Lung (tissue), 12 donors: Measurements from ENCODE around the gene COBL. TPM values are rescaled to one million over a fixed set of nuclear protein-coding genes. Genes with fewer than 3 reads are reported as not detected.

Source experiments
- ATAC-seq: fragments of 200-7000 bp; cut with Tn5 transposase; one replicate; pipeline ENCODE4 v1.9.1; 2020; ENCODE audit warnings: moderate number of reproducible peaks; ENCODE audit not compliant: insufficient read depth, low FRiP score
- DNase-seq, 3 donors: peaks; one replicate each; pipeline ENCODE4 v3.0.0-alpha.2; 2013 to 2017
- H3K27ac ChIP-seq, 2 donors: one replicate each; pipeline ENCODE4 v1.5.1; 2013; ENCODE audit warnings: mild to moderate bottlenecking in 2 of 2, moderate library complexity in 2 of 2, control low read depth in 1 of 2, inconsistent platforms in 1 of 2, low read depth in 1 of 2, low read length in 1 of 2
- H3K27me3 ChIP-seq, 3 donors: one replicate each; pipeline ENCODE4 v1.5.1; 2013; ENCODE audit warnings: low read length in 2 of 3; ENCODE audit not compliant: control insufficient read depth in 3 of 3, insufficient read depth in 3 of 3
- H3K36me3 ChIP-seq, 4 donors: one replicate each; pipeline ENCODE4 v1.5.1; 2013; ENCODE audit warnings: low read length in 4 of 4, mild to moderate bottlenecking in 1 of 4, moderate library complexity in 1 of 4; ENCODE audit not compliant: control insufficient read depth in 4 of 4, insufficient read depth in 4 of 4
- H3K4me1 ChIP-seq, 5 donors: one replicate each; pipeline ENCODE4 v1.5.1; 2013; ENCODE audit warnings: low read length in 5 of 5, mild to moderate bottlenecking in 2 of 5, moderate library complexity in 1 of 5; ENCODE audit not compliant: control insufficient read depth in 5 of 5, insufficient read depth in 5 of 5
- H3K4me3 ChIP-seq: one replicate; pipeline ENCODE4 v1.5.1; 2013; ENCODE audit warnings: mild to moderate bottlenecking, control low read depth, moderate library complexity
- H3K9ac ChIP-seq, 2 donors: one replicate each; pipeline ENCODE4 v1.5.1; 2013; ENCODE audit warnings: low read length in 2 of 2, control low read depth in 1 of 2; ENCODE audit not compliant: insufficient read depth in 1 of 2
- H3K9me3 ChIP-seq, 4 donors: one replicate each; pipeline ENCODE4 v1.5.1; 2013; ENCODE audit warnings: low read length in 3 of 4, mild to moderate bottlenecking in 1 of 4, moderate library complexity in 1 of 4; ENCODE audit not compliant: control insufficient read depth in 4 of 4, insufficient read depth in 3 of 4
- WGBS, 2 donors: extraction: QIAGEN DNeasy Blood & Tissue Kit; methylation state at CpG; one replicate each; pipeline ENCODE4 v1.1.7; 2013; 5-methylcytosine and 5-hydroxymethylcytosine counted together
- polyA plus RNA-seq, 2 donors: library from polyadenylated mRNA; stranded (reverse); fragments of 200-250 nt; gene quantifications; one replicate each; pipeline ENCODE4 v1.2.1, GENCODE V29; 2013
- total RNA-seq, 2 donors: library from RNA; depleted of rRNA in 1 of 2; stranded (reverse); fragments of >200 nt in 1 of 2; gene quantifications; one replicate each; pipeline ENCODE4 v1.2.1, GENCODE V29; 2014 to 2021
- TF ChIP-seq, protein P1 (sequence below): IDR thresholded peaks from 2 replicates; pipeline ENCODE4 v1.5.1; 2012; ENCODE audit warnings: mild to moderate bottlenecking; ENCODE audit errors: control extremely low read depth, extremely low read depth
- donor health status: control.
- donor health status: control.
- donor health status: Bipolar disorder and iron deficiency.
- donor health status: healthy.
- donor health status: DM: yes; HTN: yes; CAD: no.

Gene COBL
- total and polyA plus RNA-seq, 4 donors = 6.3 to 38.1 (median 15.0) TPM

DNA sequence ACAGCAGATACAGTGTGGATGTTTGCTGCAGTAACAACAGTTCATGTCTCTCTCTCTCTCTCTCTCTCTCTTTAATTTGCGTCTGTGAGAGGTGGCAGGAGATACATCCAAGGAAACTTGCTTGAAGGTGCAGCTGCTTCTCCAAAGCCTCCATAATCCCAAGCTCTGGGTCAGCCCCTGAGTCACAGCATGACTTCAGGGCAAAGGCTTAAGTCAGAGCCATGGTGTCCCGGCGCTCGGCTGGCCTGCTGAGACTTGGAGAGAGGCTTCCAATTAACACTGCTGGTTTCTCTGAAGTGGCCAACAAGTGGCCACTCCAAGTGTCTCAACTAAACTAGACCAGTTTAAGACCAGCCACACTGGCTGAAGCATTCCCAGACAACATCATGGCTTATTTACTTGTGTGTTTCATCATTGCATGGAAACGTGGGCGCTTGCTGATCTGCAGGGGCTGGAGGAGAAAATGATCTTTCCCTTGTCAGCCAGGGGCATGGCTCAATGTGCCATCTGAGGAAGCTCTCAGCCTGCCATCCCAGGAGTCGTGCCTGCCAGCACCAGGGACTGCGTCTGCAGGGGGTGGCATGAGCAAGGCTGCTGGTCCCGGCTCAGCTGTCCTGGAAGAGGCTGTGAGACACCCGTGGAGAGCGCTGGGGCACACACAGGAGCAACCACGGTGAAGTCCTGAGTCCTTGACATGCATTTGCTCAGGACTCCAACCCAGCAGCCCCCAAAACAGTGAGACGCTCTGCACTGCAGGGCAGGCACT, 254.2 kb downstream of the COBL start:
- Histone ChIP-seq H3K4me3 (no peak overlapping the region), H3K9me3 (peaks cover 0 to 2% (median 0%) of the 10 kb centered on the region in 4 donors), H3K36me3 (no peaks in the 10 kb centered on the region), H3K27ac (peak overlapping the region in 1 of 2 donors; percentile 56), H3K4me1 (peaks cover 0 to 10% (median 0%) of the 10 kb centered on the region in 5 donors), H3K27me3 (no peaks in the 10 kb centered on the region), H3K9ac (no peak overlapping the region)
- TF ChIP-seq, protein P1, sequence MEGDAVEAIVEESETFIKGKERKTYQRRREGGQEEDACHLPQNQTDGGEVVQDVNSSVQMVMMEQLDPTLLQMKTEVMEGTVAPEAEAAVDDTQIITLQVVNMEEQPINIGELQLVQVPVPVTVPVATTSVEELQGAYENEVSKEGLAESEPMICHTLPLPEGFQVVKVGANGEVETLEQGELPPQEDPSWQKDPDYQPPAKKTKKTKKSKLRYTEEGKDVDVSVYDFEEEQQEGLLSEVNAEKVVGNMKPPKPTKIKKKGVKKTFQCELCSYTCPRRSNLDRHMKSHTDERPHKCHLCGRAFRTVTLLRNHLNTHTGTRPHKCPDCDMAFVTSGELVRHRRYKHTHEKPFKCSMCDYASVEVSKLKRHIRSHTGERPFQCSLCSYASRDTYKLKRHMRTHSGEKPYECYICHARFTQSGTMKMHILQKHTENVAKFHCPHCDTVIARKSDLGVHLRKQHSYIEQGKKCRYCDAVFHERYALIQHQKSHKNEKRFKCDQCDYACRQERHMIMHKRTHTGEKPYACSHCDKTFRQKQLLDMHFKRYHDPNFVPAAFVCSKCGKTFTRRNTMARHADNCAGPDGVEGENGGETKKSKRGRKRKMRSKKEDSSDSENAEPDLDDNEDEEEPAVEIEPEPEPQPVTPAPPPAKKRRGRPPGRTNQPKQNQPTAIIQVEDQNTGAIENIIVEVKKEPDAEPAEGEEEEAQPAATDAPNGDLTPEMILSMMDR = no peak
- WGBS, 2 donors = 71 to 81% methylated on average over 13 of the region's 13 CpGs
- DNase-seq (peak; percentile 29 to 63 (median 42)), ATAC-seq (peak; percentile 73)

DNA sequence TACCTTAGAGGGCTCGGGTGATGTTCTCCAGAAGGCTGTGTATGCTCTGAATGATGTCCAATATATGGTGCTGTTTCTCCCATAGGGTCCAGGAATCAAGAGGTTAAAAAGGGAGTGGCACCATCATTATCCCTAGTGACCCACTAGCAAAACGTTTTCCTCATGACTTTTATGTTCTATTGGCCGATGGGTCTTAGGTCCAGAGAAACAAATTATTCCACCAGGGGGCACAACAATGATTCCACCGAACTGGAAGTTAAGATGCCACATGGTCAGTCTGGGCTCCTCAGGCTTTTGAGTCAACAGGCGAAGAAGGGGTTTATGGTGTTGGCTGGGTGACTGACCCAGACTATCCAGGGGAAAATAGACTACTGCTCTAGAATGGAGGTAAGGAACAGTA, 256.1 kb downstream of the COBL start:
- Histone ChIP-seq H3K27me3 (no peaks in the 10 kb centered on the region), H3K9me3 (no peaks in the 10 kb centered on the region), H3K36me3 (no peaks in the 10 kb centered on the region), H3K4me1 (peaks cover 0 to 3% (median 0%) of the 10 kb centered on the region in 5 donors), H3K27ac (no peak overlapping the region), H3K9ac (no peak overlapping the region), H3K4me3 (no peak overlapping the region)
- ATAC-seq (no peak), DNase-seq (no peak)
- TF ChIP-seq, protein P1 = no peak
- WGBS, 2 donors = 76 to 79% methylated on average over 5 of the region's 5 CpGs

DNA sequence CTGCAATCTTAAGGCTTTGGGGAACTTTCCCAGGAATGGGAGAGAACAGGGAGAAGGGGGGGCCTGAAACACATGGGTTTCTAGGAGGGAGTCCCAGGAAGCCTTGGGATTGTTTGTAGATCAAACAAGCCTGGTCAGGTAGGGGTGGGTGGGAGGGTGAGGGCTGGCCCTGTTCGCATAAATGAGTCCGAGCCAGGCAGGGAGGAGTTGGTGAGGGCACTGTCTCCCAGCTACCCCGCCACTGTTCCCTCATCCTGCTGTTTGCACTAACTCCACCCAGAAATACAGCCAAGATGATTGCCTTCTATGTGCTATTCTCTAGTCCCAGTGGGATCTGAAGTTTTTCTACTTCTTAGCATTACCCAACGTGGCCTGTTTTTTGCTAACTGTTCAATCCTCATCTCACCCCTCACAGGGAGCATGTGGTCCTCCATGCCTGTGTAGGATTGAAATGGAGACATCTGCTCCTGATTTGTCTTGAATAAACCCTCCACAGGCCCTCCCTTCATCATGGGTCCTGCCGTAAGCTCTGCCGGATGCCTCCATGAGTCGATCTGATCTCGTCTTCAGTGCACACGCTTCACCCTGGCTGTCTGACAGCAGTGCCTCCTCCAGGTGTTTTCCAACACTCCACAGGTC, 257.0 kb downstream of the COBL start:
- no peak for ATAC-seq

More for the DNA sequence above, 257.0 kb downstream of the COBL start:
- Histone ChIP-seq H3K9me3 (no peaks in the 10 kb centered on the region), H3K27ac (no peak overlapping the region), H3K36me3 (no peaks in the 10 kb centered on the region), H3K27me3 (no peaks in the 10 kb centered on the region), H3K4me3 (no peak overlapping the region), H3K4me1 (peaks cover 0 to 7% (median 0%) of the 10 kb centered on the region in 5 donors), H3K9ac (no peak overlapping the region)
- WGBS, 2 donors = 92 to 93% methylated on average over 9 of the region's 9 CpGs
- TF ChIP-seq, protein P1 = no peak
- no peak for DNase-seq
